HG02973 (cell line): ENCODE measurements around the gene PDIA6.

ENCODE experiments used
- ATAC-seq: cut with Tn5 transposase; IDR thresholded peaks from one replicate; pipeline ENCODE4 v1.9.1; 2021; ENCODE audit warnings: moderate library complexity; ENCODE audit not compliant: unreplicated experiment

The PDIA6 gene, protein sequence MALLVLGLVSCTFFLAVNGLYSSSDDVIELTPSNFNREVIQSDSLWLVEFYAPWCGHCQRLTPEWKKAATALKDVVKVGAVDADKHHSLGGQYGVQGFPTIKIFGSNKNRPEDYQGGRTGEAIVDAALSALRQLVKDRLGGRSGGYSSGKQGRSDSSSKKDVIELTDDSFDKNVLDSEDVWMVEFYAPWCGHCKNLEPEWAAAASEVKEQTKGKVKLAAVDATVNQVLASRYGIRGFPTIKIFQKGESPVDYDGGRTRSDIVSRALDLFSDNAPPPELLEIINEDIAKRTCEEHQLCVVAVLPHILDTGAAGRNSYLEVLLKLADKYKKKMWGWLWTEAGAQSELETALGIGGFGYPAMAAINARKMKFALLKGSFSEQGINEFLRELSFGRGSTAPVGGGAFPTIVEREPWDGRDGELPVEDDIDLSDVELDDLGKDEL

DNA sequence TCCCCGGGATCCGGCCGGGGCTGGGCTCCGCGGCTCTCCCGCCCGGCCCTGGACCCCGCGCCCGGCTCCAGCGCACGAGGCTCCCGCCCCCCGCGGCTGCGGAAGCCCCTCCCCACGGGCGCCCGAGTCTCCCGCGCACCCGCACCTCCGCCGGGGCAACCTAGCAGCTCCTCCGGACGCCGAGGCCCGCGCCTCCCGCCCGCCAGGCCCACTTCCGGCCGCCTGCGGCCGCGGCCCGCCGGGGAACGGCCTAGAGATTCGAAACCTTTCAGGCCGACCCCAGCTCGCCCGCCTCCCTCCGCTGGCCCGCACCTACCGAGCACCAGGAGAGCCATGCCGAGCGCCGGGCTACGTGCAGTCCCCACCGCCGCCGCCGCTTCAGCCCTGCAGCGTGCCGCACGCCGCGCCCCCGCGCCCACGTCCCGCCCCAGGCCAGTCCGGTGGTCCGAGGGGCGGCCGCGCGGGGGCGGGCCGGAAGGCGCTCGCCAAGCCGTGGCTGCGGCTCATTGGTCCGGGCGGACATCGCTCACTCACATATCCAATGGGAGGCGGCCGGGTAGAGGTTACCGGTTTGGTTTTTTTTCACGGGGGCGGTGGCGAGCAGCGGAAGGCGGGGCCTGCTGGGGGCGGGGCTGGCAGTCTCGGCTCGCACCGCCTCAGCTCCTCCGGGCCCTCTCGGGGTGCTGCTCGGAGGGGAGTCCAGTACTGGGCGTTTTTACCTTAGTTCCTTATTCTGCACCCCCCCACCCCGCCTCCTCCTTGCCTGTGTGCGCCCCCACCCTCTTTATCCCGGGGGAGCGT lies at the start of gene PDIA6:
Gene PDIA6 (minus strand): TSS at position 424 of the 801 bp plus-strand sequence. CDS start 89 bp downstream, at position 335.
- ATAC-seq, result peak; percentile 83

DNA sequence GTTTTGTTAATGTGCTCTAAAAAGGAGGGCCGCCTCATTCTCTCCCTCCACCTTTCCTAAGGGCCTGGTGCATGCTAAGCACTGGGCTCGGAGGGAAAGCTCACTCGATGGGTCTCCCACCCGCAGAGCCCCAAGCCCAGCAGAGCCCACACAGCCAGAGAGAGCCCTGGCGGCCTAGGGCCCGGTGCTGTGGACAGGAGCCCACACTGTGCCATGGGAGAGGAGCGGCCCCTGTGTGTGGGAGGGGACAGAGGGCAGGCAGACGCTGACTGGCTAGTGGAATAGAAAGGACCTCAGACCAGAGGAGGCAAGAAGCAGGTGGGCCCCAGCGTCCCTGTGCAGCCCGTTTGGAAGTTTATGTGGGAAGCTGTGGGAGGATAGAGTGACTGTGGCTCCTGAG lies 49.7 kb upstream of the PDIA6 start:
- ATAC-seq, result no peak

DNA sequence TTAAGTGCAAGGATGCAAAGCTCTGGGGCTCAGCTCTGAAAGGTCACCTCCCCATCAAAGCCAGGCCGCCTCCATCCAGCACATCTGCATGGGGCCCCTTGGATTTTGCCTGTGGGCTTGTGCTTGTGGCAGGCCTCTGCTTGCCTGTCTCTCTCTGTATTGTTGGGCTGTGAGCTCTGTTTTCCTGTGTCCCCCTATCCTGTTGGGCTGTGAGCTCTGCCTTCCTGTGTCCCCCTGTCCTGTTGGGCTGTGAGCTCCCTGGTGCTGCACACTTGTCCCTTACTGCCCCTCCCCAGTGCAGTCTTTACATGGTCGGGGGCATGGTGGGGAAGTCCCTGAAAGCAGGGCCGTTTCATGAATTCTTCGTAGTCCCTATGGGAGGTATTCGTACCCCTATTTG lies 49.2 kb upstream of the PDIA6 start:
- ATAC-seq, result no peak

DNA sequence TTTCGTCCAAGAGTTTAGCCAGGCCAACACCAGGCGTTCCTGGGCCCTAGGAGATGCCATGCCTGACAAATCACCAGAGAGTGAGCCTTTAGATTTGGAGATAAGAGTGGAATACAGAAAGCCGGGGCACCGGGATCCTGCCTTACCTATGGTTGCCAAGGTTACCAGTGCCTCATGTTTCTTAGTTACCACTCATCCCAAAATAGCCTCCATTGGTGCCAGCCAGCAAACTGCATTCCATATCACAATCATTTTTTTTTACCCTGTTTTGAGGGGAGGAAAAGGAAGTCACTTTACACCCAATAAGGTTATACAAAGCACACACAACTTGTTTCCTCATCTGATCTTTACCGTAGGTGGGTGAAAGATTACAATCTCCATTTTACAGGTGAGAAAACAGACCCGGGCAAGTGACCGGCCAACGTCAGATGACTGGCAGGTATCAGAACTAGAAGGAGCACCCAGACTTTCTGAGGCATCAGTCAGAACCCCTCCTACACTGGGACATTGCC lies 48.3 kb upstream of the PDIA6 start:
- no peak for ATAC-seq

DNA sequence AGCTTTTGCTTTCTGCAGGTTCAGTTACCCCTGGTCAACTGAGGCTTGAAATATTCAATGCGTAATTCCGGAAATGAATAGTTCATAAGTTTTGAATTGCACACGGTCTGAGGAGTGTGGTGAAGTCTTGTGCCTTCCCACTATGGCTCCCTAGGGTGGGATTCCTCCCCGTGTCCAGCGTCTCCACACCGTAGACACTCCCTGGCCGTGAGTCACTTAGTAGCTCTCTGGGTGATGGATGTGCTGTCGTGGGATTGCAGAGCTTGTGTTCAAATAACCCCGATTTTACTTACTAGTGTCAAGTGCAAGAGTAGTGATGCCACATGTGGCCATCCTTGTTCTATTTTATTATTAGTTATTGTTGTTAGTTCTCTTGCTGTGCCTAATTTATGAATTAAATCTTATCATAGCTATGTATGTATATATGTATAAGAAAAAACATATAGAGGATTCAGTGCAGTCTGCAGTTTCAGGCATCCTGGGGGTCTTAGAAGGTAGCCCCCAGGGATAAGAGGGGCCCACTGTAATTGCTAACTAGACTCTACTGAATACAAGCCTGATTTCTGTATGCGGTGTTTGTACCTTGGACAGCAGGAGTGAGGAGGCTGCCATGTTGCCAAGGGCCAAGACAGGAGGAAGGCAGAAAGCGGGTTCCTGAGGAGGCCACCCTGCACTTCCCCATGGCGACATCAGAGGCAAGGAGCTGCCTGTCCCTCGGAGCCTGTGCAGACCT lies 47.7 kb upstream of the PDIA6 start:
- no peak for ATAC-seq

DNA sequence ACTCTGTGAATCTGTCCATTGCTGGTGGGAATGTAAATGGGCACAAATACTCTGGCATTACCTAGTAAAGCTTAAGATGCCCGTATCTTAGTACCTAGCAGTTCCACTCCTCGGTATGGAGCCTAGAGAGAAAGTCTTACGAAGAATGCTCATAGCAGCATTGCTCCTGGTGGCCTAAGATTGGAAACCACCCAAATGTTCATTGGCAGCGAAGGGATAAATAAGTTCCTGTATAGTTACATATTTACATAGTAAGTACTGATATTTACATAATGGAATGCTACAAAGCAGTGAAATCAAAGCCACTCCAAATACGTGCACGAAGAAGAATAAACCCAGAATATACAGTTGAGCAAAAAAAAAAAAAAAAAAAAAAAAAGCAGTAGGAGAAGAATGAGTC lies 46.7 kb upstream of the PDIA6 start:
- ATAC-seq, result no peak

DNA sequence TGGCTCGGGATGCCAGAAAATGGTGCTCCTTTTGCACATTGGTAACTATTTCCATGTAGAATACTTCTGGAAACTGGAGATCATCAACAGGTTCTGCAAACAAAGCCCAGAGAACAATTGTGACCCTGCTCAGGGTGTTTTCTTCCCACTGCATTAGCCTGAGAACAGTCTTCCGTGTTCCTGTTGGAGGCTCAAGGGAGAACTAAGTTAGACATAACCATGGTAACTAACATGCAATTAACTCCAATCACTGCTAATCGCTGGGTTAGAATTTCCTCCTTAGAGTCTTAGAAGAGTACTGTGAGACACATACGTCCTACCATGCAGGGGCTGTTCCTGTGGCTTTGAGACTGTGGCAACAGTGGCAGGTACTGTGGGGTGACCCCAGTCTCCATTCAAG lies 36.0 kb upstream of the PDIA6 start:
- ATAC-seq, result no peak

DNA sequence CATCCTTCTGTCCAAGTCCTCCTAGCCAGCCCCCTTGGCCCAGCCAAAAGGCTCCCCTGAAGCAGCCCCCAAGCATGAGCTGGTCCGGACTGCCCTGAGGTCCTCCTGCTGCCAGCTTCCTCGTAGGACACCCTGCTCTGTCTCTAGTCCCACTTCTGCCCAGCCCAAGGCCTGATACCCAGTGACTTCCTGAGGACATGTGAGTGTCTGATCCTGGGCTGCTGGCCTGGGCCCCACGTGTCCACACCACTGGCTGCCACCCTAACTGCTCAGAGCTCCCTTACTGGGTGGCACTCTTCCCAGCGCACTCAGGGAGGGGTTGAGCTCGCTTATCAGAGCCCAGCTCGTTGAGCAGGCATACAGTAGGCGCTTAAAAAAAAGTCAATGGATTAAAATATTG lies 34.4 kb upstream of the PDIA6 start:
- ATAC-seq, result no peak

DNA sequence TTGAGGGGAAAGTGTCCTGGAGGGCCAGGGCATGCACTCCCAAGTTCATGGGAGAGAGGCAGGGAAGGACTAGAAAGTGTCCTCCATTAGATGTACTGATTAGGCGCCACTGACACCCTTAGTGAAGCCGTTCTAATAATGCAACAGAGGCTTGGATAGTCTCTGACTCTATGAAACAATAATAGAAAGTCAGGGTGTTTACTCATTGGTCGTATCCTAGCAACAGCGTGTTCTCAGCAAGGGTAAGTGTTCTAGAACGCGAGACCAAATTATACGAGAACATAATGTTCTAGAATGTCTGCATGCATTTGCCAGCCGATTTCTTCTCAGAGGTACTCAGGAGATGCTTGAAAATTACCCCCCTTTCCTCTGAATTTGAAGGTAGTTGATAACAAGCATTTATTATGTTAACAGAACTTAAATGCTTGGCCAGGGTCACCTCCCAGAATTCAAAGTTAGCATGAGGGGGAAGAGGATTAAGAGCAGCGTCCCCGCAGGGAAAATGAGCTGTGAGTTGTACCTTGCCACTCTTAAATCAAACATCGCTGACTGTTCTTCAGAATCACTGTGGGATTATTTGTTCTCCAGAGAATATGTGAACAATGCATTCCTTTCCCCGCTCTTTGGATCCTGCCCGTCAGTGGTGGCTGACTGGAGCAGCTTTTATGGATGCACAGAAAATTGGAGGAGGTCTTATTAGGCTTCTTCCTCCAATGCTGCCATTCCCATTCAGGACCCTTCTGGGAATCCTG lies 33.7 kb upstream of the PDIA6 start:
- ATAC-seq, result no peak

DNA sequence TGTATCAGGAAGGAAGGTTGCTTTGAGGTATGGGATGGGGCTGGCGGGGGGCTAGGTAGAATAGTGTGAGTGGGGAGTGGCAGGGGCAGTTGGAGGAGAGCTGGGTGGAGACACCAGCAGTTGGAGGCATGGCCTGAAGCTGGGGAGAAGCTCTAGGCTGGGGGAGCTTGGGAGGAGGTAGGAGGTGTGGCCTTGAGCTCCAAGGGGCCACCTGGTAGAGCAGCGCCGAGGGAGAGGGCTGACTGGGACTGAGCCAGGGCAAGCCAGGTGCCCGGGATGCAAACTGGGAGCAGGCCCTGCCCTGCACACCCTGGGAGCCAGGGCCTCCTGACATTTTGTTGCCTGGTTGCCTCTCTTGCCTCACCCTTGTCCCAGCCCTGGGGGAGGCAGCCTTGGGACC lies 33.1 kb upstream of the PDIA6 start:
- ATAC-seq, result no peak

DNA sequence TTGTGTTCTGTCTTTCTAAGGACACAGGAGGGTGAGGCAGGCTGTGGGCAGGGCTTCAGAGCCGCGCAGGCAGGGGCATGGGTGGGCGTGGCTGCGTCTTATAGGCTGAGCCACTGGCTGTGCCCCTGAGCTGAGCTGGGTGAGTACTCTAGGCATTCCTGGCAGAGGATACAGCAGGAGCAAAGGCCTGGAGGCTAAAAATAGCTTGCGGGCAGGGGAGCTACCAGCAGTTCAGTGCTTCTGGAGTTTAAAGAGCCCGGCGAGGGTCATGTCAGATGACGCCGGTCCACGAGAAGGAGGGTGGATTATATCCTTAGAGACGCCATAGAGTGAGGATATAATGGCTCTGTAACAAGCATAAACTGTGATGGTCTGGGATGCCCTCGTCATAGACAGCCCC lies 31.5 kb upstream of the PDIA6 start:
- ATAC-seq, result no peak

DNA sequence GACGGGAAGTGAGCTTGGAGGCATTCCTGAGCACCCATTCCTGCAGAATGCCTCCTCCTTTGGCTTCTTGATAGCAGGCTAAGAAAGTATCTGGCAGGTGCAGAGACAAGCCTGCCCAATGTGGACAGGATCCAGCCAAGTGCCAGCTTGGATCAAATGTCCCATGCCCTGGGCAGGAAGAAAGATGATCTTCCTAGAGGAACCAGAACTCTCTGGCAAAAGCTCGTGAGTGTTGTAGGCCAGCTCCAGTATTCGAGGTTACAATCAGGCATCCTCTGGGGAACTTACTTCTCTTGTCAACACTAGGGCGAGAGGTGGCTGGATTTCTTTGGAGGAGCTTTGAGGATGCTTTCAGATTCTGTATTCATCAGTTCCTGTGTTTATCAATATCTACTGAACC lies 29.9 kb upstream of the PDIA6 start:
- no peak for ATAC-seq

DNA sequence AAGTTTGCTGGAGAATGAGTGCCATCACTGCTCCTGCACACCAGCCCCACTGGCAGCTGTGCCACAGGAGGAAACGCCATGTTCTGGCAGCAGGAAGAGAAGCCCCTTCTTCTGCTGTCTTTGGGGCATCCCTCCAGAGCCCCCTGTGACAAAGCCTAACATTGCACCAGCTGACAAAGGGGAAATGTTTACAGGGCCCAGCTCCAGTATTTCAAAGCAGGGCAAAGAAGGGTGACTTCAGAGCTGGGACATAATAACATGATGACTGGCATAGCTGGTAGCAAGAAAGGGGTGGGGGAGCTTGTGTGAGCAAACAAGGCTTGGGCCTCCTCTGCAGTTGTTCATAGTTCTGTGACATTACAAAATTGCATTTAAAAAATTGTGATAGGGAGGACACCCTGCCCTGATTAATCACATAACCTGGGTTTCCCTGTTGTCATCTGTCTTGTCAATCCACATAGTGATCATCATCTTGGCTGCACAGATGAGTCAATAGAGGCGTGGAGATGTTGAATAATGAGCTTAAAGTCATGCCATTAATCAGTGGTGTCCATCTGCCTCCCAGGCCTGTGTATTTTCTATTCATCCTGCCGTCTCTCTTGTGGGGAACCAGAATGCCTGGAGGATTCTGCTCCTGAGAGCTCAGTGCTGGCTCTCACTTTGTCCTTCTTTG lies 29.1 kb upstream of the PDIA6 start:
- no peak for ATAC-seq

DNA sequence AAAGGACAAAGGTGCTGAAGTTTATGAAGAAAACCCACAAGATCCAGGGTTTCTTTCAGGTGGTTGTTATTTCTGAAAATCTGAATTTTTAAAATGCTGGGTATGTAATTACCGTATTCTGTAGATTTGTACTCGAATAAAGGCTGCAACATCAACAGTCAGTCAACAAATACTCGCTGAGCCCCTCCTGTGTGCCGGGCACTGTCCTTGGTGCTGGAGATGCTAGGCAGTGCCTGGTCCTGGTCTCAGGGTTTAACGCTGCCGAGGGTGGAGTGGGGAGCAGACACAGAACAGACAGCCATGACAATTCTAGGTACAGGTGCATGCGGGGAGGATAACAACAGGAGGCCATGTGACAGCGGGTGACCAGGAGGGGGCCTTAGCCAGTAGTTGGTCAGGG lies 27.2 kb upstream of the PDIA6 start:
- ATAC-seq, result no peak

DNA sequence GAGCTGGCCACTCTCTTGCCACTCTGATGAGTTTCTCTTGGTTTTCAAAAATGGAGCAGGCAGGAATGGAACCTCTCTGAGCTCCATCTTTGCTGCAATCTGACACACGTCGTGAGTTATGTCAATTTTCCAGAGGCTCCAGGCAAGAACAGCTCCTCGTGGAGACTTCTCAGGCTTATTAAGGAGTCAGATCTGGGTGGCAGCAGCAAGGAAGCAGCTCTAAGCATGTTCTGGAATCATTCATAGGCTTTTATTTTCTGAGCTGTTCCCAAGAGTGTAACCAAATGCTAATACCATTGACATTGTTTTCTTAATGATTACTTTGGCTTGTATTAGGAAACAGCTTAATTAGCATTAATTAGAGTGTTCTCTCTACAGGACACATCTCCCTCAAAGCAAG lies 26.1 kb upstream of the PDIA6 start:
- no peak for ATAC-seq

DNA sequence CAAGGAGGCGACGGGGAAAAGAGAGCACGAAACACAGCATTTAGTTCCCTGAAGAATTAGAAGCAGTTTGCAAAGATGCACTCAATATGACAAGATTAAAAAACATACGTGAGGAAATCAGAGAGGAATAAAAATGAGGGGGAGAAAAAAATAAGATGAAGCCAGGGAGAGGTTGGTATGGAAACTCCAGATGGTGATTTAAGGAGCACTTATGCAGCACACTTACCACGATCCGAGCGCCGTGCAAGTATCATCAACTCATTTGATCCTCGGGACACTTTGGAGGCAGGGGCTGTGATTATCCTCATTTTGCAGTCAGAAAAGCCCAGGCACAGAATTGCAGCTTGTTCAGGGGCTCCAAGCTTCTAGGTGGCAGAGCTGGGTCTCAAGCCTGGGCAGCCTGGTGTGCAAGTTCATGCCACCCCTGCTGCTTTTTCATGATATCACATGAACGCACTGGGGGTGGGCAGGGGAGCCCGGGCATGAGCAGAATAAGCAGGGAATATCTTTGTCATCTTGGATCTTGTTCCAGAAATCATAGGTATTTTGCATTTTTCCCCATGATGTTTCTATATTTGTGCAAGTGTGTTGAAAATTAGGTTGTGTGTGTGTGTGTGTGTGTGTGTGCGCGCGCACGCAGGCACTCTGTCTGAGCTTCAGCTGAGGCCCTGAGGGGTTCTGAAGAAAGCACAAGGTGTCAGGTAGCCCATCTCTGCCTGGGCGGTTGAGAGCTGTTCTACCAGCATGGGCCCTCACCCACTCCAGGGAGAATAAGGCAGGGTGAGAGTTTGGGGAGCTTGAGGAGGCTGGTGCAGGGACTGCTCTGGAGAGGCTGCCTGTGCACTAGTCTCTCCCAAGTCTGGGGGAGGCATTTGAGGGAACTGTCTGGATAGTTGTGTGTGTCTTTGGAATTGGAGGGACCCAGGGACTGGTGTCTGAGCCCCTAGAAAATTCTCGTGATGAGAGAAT lies 25.0 kb upstream of the PDIA6 start:
- no peak for ATAC-seq

DNA sequence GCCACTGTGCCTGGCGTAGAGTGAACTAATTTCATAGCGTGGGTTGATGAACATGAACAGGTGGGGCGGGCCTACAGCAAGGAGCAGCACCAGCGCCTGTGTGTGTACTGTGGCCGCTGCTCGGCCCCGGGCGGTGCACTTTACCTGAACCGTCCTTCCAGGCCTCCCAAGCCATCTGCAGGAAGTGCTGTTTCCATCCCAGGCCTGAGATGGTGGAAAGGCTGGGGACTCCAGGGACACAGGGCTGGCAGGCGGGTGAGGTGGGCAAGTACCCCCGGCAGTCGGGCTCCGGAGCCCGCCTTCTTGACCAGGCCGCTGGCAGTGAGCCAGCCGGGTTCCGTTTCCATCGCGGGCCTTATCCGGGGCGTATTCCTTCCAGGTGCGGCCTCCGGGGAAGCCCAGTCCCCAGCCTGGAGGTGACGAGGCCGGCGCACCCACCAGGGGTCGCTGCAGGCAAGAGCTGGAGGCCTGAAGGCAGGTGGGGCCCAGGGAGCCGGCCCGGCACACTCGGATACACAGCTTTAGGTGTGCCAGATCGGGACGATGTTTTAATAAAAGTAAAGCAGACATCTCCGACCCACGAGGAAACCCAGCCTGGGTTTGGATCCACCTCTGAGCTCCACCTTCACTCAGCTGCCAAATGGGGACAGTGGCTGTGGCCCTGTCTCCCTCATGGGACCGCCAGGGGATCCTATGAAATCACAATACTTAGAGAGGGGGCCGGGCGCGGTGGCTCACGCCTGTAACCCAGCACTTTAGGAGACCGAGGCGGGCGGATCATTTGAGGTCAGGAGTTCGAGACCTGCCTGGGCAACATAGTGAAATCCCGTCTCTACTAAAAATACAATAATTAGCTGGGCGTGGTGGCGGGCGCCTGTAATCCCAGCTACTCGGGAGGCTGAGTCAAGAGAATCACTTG lies 22.7 kb upstream of the PDIA6 start:
- peak; percentile 57 for ATAC-seq
